ENCODE measurements around the gene NAA15.
"Not testable (repeated sequence)": the region's sequence is repeated elsewhere in the genome, so short reads cannot be mapped to it uniquely, and the experiment has no call there.

The NAA15 gene

GRCh38 chr4:139299536-139299935 is 1.8 kb upstream of the NAA15 start:
- no peak for DNase-seq

- no peak for DNase-seq
Observed at GRCh38 chr4:139300431-139301112, 733 bp upstream of the NAA15 start.

- no peak for DNase-seq
Observed at GRCh38 chr4:139301821-139302611, 711 bp downstream of the NAA15 start, which contains the start of gene NDUFC1. Gene NDUFC1 (minus strand): TSS chr4:139302477. CDS start chr4:139295798, 6,679 bp downstream.

GRCh38 chr4:139304920-139305319 is 3.6 kb downstream of the NAA15 start:
- no peak for DNase-seq

GRCh38 chr4:139311909-139312308 is 10.6 kb downstream of the NAA15 start:
- DNase-seq, result no peak

GRCh38 chr4:139312552-139313332 is 11.4 kb downstream of the NAA15 start:
- no peak for DNase-seq

GRCh38 chr4:139313414-139313813 is 12.1 kb downstream of the NAA15 start:
- DNase-seq, result not testable (repeated sequence)

- no peak for DNase-seq
Observed at GRCh38 chr4:139314047-139314800, 12.9 kb downstream of the NAA15 start.

- DNase-seq, result no peak
Observed at GRCh38 chr4:139315221-139315675, 13.9 kb downstream of the NAA15 start.

- DNase-seq, result no peak
Observed at GRCh38 chr4:139316733-139317132, 15.4 kb downstream of the NAA15 start.

GRCh38 chr4:139317635-139318034 is 16.3 kb downstream of the NAA15 start:
- DNase-seq, result no peak

GRCh38 chr4:139319571-139319970 is 18.3 kb downstream of the NAA15 start:
- DNase-seq, result no peak

GRCh38 chr4:139322070-139322469 is 20.8 kb downstream of the NAA15 start:
- not testable (repeated sequence) for DNase-seq

GRCh38 chr4:139322541-139322940 is 21.2 kb downstream of the NAA15 start:
- not testable (repeated sequence) for DNase-seq

GRCh38 chr4:139324620-139325019 is 23.3 kb downstream of the NAA15 start:
- DNase-seq, result no peak

GRCh38 chr4:139329665-139330200 is 28.4 kb downstream of the NAA15 start:
- no peak for DNase-seq

- DNase-seq, result no peak
Observed at GRCh38 chr4:139330283-139330682, 29.0 kb downstream of the NAA15 start.

GRCh38 chr4:139331185-139331584 is 29.9 kb downstream of the NAA15 start:
- no peak for DNase-seq

GRCh38 chr4:139333046-139333445 is 31.7 kb downstream of the NAA15 start:
- no peak for DNase-seq

- no peak for DNase-seq
Observed at GRCh38 chr4:139337612-139338011, 36.3 kb downstream of the NAA15 start.

GRCh38 chr4:139361301-139361700 is 60.0 kb downstream of the NAA15 start:
- no peak for DNase-seq

- no peak for DNase-seq
Observed at GRCh38 chr4:139367421-139368090, 66.3 kb downstream of the NAA15 start.
